Caco-2 (cell line): Measurements from ENCODE around the gene FBXL7. TPM values are rescaled to one million over a fixed set of nuclear protein-coding genes. Genes with fewer than 3 reads are reported as not detected.

Experiments
- BruUV-seq: library from RNA; stranded (reverse); fragments of 400-500 nt; replicated peaks from 2 replicates; lab custom pipeline; 2021; lab: Mats Ljungman, UMichigan
- CTCF ChIA-PET: fragments of 300-600 bp; sonication (Branson Sonifier 250); formaldehyde crosslinking; loops from one replicate; lab custom pipeline; 2022; ENCODE audit warnings: antibody characterized with exemption; lab: Charles Lee
- POLR2A ChIA-PET: fragments of 300-600 bp; sonication (Branson Sonifier 250); formaldehyde crosslinking; loops from one replicate; lab custom pipeline; 2022; ENCODE audit warnings: antibody characterized with exemption; lab: Charles Lee
- DNase-seq, 2 experiments: peaks; one replicate each; pipeline versions ENCODE4 v3.0.0 to v3.0.0-alpha.2; 2020 to 2022
- H3K27me3 ChIP-seq: replicated peaks from 2 replicates; pipeline ENCODE4 v1.6.0; 2011; ENCODE audit warnings: low read length; ENCODE audit not compliant: control insufficient read depth, insufficient read depth
- H3K36me3 ChIP-seq: 2 replicates; pipeline ENCODE4 v1.5.1; 2011; ENCODE audit warnings: low read length; ENCODE audit not compliant: control insufficient read depth, insufficient read depth
- H3K4me1 ChIP-seq: fragments of 250-450 bp; sonication (Bioruptor Pico); 2 replicates; pipeline ENCODE4 v1.5.1; 2020; ENCODE audit warnings: mild to moderate bottlenecking
- H3K4me3 ChIP-seq: 2 replicates; pipeline ENCODE4 v1.5.1; 2011; ENCODE audit warnings: low read depth, mild to moderate bottlenecking, control low read depth, low read length
- H3K9me3 ChIP-seq: fragments of 250-450 bp; sonication (Bioruptor Pico); 2 replicates; pipeline ENCODE4 v1.5.1; 2020; ENCODE audit warnings: mild to moderate bottlenecking, moderate library complexity
- H3K27ac Mint-ChIP-seq: one replicate; pipeline ENCODE4 v1.8.0; 2022; ENCODE audit warnings: mixed read lengths; ENCODE audit not compliant: unreplicated experiment
- H3K27me3 Mint-ChIP-seq: one replicate; pipeline ENCODE4 v1.8.0; 2022; ENCODE audit warnings: mixed read lengths; ENCODE audit not compliant: insufficient read depth, unreplicated experiment
- H3K36me3 Mint-ChIP-seq: one replicate; pipeline ENCODE4 v1.8.0; 2022; ENCODE audit warnings: mild to moderate bottlenecking, mixed read lengths; ENCODE audit not compliant: insufficient read depth, unreplicated experiment
- H3K4me1 Mint-ChIP-seq: one replicate; pipeline ENCODE4 v1.8.0; 2022; ENCODE audit warnings: low read depth, mixed read lengths; ENCODE audit not compliant: unreplicated experiment
- H3K4me3 Mint-ChIP-seq: one replicate; pipeline ENCODE4 v1.8.0; 2022; ENCODE audit warnings: mild to moderate bottlenecking, moderate library complexity, mixed read lengths; ENCODE audit not compliant: unreplicated experiment
- H3K9me3 Mint-ChIP-seq: one replicate; pipeline ENCODE4 v1.8.0; 2022; ENCODE audit warnings: mixed read lengths; ENCODE audit not compliant: unreplicated experiment
- intact Hi-C: fragments of 100-400 bp; cut with micrococcal nuclease; formaldehyde crosslinking; loops from one replicate; pipeline ENCODE4 v1.10.0; 2022; ENCODE audit not compliant: unreplicated experiment
- total RNA-seq: library from RNA; stranded (reverse); gene quantifications from 2 replicates; pipeline ENCODE4 v1.2.3, GENCODE V29; 2022
- TF ChIP-seq, protein P1 (sequence below), 2 experiments: fragments of 200-600 bp in 1 of 2; IDR thresholded peaks; 1 replicate in 1 of 2; 2 replicates in 1 of 2; pipeline versions ENCODE4 v1.5.1 to v1.8.0; 2011 to 2022; ENCODE audit warnings: antibody characterized with exemption in 1 of 2, control low read depth in 1 of 2, inconsistent platforms in 1 of 2, low read depth in 1 of 2, low read length in 1 of 2, mild to moderate bottlenecking in 1 of 2, moderate library complexity in 1 of 2; ENCODE audit not compliant: insufficient read depth in 1 of 2, severe bottlenecking in 1 of 2, unreplicated experiment in 1 of 2

The FBXL7 gene
- total RNA-seq, 1 experiment from 2014 or later: not detected

DNA sequence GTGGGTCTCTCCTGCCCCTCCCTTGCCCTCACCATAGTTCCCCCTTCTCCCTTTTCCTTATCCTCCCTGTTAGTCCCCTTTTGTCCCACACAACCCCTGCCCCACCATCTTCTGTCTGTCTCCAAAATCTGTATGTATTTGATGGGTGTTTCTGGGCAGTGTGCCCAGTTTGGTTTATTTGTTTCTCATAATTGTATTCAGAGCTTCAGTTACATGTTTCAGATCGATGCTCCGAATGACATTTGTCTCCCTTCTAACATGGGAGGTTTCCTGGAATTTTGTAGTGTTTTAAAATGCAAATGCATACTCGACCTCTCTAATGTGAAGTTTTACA is 22.2 kb downstream of the FBXL7 start:
- TF ChIP-seq, protein P1, sequence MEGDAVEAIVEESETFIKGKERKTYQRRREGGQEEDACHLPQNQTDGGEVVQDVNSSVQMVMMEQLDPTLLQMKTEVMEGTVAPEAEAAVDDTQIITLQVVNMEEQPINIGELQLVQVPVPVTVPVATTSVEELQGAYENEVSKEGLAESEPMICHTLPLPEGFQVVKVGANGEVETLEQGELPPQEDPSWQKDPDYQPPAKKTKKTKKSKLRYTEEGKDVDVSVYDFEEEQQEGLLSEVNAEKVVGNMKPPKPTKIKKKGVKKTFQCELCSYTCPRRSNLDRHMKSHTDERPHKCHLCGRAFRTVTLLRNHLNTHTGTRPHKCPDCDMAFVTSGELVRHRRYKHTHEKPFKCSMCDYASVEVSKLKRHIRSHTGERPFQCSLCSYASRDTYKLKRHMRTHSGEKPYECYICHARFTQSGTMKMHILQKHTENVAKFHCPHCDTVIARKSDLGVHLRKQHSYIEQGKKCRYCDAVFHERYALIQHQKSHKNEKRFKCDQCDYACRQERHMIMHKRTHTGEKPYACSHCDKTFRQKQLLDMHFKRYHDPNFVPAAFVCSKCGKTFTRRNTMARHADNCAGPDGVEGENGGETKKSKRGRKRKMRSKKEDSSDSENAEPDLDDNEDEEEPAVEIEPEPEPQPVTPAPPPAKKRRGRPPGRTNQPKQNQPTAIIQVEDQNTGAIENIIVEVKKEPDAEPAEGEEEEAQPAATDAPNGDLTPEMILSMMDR (IDR thresholded peaks at IDR 0.05; ENCODE audit: insufficient read depth in 1 of 2, low read depth in 1 of 2, low read length in 1 of 2, severe bottlenecking in 1 of 2, unreplicated experiment in 1 of 2): no peak
- no peaks in the 10 kb centered on the region for H3K9me3 Mint-ChIP-seq
- H3K27me3 Mint-ChIP-seq: peaks cover 18% of the 10 kb centered on the region
- H3K36me3 ChIP-seq: no peaks in the 10 kb centered on the region
- ChIA-PET CTCF (no interaction called here), POLR2A (no interaction called here)
- no peak overlapping the region for H3K4me3 ChIP-seq
- no peak overlapping the region for H3K27ac Mint-ChIP-seq
- no peaks in the 10 kb centered on the region for H3K4me1 ChIP-seq
- H3K9me3 ChIP-seq: no peaks in the 10 kb centered on the region
- intact Hi-C loops: no loop called here
- no TSS peak for BruUV-seq
- H3K27me3 ChIP-seq: no peaks in the 10 kb centered on the region
- H3K36me3 Mint-ChIP-seq: no peaks in the 10 kb centered on the region
- no peak overlapping the region for H3K4me3 Mint-ChIP-seq
- H3K4me1 Mint-ChIP-seq: no peaks in the 10 kb centered on the region
- no peak for DNase-seq

DNA sequence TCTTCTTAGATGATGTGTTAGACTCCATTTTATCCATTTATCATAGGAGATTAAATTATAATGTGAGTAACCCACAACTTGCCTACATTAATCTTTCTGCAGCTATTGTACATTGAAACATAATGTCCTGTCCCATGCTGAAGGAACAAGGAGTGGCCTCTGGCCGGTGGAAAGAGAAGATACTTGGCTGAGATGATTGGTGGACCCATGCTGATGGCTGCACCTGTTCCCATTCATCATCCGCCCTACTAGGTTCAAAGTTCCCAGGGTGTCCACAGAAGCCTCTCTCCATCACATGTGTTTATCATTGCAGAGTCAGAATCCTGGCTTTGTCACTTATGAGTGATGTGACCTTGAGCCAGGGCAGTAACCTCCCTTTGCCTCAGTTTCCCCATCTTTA is 24.7 kb downstream of the FBXL7 start:
- CTCF ChIA-PET: no interaction called here
- BruUV-seq: no TSS peak
- TF ChIP-seq, protein P1 (IDR thresholded peaks at IDR 0.05; ENCODE audit: insufficient read depth in 1 of 2, low read depth in 1 of 2, low read length in 1 of 2, severe bottlenecking in 1 of 2, unreplicated experiment in 1 of 2): no peak

DNA sequence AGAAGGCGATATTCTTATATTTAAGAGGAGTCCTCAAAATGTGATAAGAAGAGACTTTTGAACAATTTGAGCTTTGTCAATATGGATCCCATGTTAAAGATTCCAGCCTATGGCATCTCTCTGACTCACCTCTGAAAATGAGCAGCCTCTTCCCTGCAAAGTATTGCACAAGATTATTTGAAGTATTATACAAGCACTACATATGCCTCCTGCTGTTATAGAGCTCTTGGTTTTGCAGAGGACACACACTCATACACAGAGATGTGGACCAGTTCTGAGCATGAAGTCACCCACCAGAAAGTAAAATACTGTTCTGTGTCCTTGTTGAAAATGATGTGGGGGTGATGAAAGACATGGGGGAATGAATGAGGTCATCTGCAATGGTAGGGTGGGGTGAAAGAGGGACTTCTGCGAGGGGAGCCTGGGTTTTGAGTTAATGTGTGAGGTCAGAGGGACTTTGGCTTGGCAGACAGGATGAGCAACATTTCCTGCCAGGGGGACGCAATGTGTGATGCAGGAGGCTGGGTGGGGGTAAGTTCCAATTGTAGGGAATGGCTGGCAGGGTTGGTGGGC is 25.8 kb downstream of the FBXL7 start:
- no peak overlapping the region for H3K4me3 Mint-ChIP-seq
- TF ChIP-seq, protein P1 (IDR thresholded peaks at IDR 0.05; ENCODE audit: insufficient read depth in 1 of 2, low read depth in 1 of 2, low read length in 1 of 2, severe bottlenecking in 1 of 2, unreplicated experiment in 1 of 2): no peak
- H3K9me3 Mint-ChIP-seq: no peaks in the 10 kb centered on the region
- no peaks in the 10 kb centered on the region for H3K9me3 ChIP-seq
- H3K36me3 Mint-ChIP-seq: no peaks in the 10 kb centered on the region
- no peaks in the 10 kb centered on the region for H3K4me1 ChIP-seq
- BruUV-seq: no TSS peak
- H3K4me1 Mint-ChIP-seq: no peaks in the 10 kb centered on the region
- peaks cover 26% of the 10 kb centered on the region for H3K27me3 Mint-ChIP-seq
- intact Hi-C loops: no loop called here
- DNase-seq: no peak
- ChIA-PET CTCF (no interaction called here), POLR2A (no interaction called here)
- no peaks in the 10 kb centered on the region for H3K36me3 ChIP-seq
- no peak overlapping the region for H3K27ac Mint-ChIP-seq
- H3K4me3 ChIP-seq: no peak overlapping the region
- H3K27me3 ChIP-seq: no peaks in the 10 kb centered on the region

More for the DNA sequence above, 24.7 kb downstream of the FBXL7 start:
- Histone ChIP-seq H3K9me3 (no peaks in the 10 kb centered on the region), H3K4me3 (no peak overlapping the region), H3K36me3 (no peaks in the 10 kb centered on the region), H3K27me3 (no peaks in the 10 kb centered on the region), H3K4me1 (no peaks in the 10 kb centered on the region)
- no peak overlapping the region for H3K4me3 Mint-ChIP-seq
- H3K36me3 Mint-ChIP-seq: no peaks in the 10 kb centered on the region
- H3K27me3 Mint-ChIP-seq: peaks cover 26% of the 10 kb centered on the region
- POLR2A ChIA-PET: no interaction called here
- no peak for DNase-seq
- H3K4me1 Mint-ChIP-seq: no peaks in the 10 kb centered on the region
- H3K27ac Mint-ChIP-seq: no peak overlapping the region
- intact Hi-C loops: no loop called here
- H3K9me3 Mint-ChIP-seq: no peaks in the 10 kb centered on the region
